Pons (tissue), 1 donor: ENCODE data around the gene CDC42BPA.

Experiments
- DNase-seq: peaks from one replicate; pipeline ENCODE4 v3.0.0-alpha.2; 2016; ENCODE audit warnings: low spot score

The CDC42BPA gene

DNA sequence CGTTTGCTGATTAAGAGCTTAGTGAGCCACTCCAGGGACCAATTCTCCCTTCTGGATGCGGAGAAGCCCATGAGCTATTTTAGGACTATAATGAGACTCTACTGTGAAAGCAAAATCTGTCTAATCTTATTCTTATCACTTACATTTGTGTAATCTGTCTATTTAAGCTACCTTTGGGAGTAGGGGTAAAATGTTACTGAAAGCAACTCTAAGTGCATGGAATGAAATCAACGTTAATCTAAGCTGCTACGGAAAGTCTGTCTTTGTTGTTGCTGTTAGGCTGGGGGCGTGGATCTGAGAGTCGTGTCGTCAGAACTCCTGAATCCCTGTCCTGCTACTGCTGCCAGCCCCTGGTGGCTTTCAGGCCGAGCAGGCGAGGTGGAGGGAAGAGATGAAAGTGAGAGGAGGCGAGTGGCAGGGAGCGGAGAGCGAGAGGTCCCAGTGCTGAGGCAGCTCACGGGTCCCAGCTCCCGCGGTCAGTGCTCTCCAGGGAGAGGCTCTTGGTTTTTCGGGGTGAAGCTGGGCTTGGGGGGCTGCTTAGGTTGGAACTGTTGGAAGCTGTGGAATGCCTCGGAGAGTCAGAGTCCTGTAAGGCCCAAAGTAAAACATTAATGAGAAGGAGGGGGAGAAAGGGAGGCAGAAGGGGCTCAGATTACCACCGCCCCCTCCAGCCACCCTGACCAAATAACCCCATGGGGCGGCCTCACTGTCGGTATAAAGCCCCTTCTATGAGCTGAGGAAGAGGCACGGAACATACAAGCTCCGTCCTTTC is 324.3 kb downstream of the CDC42BPA start:
- no peak for DNase-seq

DNA sequence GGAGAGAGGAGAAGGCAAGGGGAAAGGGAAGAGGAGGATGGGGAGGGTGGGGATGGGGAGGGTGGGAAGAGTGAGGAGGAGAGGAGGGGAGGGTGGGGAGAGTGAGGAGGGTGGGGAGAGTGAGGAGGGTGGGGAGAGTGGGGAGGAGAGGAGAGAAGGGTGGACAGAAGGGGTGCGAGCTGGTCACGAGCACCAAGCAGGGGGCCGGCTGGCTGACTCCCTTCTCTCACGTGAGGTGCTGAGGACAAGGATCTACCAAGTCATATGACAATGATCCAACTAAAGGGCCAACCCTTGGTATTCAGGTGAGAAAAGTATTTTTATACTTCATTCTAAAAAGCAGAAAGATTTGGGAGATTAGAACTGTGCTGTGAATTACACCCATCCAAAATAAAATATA is 326.4 kb downstream of the CDC42BPA start:
- no peak for DNase-seq

DNA sequence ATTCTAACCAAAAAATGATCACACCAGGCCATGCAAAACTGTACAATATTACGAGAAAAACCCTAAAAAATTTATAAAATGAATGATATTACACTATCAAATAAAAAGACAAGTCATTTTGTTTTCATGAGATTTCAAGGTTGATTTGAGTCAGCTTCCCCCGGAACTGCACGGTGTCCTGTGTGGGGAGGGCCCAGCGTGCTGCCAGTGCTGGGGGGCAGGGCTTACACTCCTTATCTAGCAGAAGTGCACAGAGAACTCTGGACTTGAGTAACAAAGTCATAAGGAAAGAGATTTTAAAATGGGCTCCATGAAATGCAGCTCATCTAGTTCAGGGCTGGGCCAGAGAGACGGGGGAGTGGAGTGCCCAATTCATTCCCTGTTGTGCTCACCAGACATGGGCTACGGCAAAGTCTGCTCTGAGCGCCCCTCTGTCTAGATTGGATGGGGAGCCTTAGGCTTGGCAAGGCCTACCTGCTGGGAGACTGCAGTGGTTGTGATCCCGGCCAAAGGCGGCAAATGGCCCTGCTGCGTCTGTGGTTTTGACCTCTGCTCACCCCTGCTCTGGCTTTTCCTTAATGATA is 328.1 kb downstream of the CDC42BPA start:
- DNase-seq = no peak

DNA sequence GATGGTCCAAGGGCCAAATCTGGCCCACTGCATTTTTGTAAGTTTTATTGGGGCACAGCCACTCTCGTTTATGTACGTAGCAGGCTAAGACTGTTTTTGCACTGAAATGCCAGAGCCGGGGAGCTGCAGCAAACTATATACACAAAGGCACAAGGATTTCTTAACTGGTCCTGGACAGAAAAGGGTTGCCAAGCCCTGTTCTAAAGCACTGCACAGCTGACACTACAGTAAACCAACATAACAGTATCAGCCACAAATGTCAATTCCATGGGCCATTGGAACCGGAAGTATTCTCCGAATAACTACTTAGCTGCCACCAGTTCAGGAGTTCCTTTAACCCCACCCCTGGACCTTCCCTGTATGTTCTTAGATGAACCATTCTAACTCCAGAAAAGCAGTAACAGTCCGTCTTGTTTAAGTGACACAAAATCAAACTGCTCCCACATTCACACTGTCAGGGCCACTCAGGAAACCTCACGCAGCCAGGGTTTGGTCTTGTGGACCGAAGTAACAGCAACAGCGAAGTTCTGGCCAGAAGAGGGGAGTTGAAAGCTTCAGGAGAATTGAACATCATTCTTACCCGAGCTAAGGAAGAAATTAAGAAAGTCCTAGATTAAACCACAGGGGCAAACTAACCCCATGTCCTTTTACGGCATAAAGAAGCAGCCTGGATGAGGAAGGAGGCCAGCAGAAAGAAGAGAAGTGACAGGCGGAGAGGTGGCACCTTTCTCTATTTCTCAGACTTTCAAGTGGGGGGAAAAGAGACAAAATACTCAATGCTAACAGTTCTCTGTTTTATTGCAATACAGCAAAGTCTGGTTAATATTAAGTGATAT is 329.0 kb downstream of the CDC42BPA start:
- DNase-seq = no peak

DNA sequence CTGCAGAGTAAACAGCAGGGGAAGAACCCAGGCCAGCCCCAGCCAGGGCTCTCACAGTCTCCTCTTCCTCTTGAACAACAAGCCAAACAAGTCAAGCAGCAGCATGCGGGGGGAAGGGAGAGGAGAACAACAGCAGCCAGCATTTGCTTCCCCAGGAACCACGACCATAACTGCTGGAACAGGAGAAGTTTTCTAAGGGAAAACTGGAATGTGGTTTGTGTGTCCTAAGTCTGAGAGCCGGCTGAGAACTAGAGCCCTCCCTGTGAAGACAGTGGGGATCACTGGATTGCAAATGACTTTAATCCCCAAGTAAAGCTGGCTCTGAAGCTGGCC is 330.0 kb downstream of the CDC42BPA start:
- peak; percentile 82 for DNase-seq

DNA sequence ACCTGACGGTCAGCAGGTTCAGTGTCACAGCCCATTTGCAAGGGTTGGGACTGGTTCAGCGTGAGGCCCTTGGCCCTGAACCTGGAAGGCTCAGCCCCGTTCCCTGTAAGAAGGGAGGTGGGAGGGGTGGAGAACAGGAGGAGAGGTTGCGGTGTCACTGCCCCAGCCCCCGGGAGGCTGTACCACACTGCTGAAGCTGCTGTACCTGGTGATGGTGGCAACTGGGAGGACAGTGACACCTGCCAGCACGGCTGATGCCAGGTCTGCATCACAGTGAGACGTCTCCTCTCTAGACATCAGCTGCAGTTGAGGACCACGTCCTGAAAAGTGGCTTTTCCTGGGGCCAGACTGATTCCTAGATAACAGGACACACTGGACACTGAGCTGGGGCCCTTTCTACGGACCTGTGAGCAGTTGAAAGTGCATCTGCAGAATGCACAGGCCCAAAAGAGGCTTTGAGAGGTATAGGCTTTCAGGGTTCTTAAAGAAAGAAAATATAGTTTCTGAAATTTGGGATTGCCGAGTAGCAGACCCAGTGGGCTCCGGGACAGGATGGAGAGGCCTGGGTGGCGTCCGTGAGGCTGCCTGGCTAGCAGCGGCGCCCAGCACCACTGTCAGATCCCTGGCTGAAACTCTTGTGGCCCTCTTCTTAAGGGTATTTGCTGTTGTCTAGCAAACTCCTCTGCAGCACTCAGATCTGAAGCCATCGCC is 330.5 kb downstream of the CDC42BPA start:
- peak; percentile 6 for DNase-seq

DNA sequence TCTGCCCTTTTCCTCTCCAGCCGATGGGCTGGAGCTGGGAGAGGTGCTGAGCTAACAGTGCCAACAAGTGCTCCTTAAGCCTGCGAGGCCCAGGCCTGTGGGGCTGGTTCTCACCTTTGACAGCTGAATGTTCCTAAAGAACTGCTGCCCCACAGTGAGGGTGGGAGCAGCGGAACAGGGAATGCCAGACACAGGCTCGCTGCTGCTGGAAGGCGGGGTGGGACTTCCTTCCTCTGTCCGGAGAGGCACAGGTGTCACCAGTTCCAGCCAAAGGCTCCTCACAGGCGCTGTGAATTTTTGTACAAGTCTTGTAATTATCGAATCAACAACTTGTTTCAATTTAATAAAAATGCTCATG is 331.1 kb downstream of the CDC42BPA start:
- DNase-seq = no peak

DNA sequence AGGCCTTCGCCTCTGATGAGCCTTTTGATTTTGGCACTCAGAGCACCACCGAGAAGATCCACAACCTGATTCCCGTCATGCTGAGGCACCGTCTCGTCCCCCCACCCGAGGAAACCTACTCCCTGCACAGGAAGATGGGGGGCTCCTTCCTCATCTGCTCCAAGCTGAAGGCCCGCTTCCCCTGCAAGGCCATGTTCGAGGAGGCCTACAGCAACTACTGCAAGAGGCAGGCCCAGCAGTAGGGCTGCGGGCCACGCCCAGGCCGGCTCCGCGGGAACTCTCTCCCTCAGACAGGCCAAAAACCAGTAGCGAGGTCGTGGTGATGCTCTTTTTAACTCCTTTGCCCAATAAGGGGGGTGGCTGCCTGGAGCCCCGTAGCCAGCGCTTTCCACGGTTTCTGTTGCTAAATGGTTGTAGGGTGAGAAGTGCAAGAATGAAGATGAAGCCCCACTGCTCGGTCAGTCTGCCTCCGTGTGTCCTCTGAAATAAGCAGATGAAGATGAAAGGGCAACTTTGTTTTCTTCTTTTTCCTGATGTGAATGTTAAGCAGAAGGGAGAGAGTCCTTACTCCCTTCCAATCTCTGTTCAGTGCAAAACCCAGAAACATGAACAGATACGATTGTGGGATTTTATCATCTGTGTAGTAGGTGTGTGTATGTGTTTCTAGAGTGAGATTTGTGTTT is 331.7 kb downstream of the CDC42BPA start:
- peak; percentile 83 for DNase-seq

DNA sequence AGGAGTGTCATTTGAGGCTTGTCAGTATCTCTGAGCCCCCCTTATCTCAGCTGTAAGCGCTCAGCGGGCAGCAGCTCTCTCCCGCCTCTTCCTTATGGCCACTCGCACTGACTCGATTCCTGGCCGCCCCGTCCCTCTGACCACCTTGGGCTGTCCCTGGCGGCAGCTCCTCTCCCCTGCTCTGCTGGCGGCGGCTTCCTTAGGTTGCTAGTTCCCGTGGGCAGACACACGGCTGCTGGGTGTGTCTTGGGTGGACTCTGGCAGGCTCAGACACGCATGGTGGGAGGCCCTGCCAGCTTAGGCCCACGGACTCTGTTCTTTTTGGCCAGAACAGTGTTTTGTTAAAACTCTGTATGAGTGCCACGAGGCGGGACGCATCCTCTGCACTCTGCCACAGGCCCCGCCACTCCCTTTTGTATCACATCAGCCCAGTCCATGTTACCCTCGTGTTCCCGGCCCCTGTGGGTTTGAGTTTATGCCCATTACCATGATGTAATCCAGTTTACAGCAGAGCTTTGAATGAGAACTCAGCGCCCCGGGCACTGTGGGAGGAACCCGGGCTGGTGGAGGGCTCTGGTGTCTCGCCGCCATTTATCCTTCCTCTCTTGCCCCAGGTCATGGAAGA is 332.3 kb downstream of the CDC42BPA start:
- no peak for DNase-seq

DNA sequence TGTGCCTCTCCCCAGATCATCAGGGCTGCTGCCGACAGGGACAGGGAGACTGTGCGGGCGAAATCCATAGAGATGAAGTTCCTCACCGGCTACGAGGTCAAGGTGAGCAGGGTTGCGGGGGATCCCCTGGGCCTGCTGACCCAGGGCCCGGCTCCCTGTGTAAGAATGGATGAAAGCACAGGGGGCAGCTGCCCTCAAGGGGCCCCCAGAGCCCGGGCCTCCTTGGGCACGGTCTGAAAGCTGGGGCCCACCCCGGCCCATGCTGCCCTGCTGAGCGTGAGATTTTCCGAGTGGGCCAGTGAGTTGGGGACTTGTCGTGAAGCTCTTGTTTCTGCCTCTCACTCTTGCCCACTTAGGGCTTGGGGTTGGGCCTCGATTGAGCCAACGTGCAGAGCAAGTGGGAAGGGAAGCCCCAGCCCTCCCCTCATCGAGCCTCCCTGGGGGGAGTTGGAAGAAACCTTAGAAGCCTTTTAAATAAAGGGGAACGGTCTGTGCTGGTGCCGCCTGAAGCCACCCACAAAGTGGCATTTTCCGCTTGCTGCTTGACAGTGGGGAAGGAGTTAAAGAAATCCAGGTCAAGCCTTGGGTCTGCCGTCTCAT is 333.0 kb downstream of the CDC42BPA start:
- no peak for DNase-seq

DNA sequence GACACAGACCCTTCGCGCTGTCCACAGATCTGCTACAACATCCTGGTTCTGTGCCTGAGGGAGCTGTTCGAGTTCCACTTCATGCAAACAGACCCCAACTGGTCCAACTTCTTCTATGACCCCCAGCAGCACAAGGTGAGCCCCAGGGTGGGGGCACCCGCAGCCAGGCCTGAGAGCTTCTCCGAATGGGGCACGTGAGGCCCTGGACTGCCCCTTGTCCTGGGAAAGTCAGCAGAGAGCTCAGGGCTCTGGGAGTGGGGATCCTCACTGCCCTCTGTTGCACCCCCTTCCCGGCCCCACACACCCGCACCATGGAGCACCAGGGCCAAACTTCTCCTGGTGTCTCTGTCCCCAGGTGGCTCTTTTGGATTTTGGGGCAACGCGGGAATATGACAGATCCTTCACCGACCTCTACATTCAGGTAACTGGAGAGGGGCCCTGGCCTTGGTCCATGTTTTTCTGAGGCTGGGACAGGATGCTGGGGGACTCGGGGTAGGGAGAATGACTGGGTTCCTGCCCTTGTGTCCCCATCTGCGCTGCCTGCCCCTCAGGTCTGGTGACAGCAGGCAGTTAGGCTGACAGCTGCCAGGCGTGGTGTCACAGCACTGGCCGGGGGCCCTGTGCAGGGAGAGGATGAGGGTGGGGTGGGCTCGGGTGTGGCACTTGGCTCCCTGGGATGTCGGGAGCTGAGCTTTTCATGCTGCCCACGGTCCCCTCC is 333.6 kb downstream of the CDC42BPA start:
- no peak for DNase-seq

DNA sequence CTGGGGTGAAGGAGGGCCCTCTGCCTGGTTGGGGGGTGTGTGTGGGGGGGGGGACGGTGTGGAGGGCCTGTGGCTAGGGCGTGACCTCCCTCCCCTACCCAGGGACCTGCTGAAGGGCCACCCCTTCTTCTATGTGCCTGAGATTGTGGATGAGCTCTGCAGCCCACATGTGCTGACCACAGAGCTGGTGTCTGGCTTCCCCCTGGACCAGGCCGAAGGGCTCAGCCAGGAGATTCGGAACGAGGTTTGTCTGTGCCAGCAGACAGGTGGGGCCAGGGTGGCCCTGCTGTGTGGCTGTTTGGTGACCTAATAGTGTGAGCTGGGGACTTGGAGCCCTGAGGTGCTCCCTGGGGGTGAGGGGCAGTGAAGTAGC is 334.3 kb downstream of the CDC42BPA start:
- DNase-seq = no peak

DNA sequence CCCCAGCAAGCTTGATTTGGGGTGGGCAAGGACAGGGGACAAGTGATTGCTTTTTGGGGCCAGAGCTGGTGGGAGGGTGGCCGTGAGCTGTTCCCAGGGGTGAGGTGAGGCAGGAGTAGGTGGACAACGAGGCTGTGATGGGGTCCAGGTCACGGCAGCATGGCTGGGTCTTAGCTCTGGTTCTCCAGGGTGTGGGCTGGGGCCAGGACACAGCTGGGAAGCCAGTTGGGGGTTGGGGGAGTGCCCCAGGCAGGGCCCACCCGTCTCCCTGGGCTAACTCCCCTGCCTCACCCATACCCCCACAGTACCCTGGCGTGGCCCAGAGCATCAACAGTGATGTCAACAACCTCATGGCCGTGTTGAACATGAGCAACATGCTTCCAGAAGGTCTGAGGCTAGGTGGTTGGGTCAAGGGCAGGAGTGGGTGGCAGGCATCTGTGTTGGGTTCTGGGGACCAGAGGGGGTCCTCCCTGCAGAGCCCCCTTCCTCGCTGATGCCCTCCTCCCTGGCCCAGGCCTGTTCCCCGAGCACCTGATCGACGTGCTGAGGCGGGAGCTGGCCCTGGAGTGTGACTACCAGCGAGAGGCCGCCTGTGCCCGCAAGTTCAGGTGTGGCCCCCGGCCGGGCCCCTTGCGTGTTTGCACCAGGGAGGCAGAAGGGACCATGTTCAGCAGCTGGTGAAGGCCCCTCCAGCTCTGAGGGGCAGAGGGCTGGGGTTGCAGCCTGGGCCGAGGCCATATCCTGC is 334.9 kb downstream of the CDC42BPA start:
- DNase-seq = no peak

DNA sequence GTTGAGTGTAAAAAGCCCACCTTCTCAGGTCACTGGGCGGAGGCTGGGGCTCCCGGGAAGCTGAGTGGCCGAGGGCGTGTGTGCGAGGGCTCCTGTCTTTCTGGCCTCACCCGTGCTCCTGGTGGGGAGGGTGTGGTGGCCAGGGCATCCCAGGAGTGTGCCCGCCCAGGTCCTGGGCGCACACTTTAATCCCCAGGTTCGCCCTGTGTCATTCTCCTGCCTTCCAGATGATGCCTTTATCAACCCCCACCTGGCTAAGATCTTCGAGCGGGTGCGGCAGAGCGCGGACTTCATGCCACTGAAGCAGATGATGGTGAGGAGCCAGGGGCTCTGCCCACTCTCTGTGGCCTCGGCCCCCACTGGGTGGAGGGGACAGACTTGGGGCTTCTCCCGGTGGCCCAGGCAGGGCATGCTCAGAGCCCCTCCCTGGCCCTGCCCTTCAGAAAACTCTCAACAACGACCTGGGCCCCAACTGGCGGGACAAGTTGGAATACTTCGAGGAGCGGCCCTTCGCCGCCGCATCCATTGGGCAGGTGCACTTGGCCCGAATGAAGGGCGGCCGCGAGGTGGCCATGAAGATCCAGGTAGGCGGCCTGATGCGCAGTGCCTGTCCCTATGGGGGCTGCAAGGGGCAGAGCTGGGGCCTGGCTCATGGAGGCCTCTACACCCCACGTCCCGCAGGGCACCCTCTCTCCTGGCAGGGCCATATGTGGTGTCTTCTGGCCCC is 335.7 kb downstream of the CDC42BPA start:
- DNase-seq = no peak

DNA sequence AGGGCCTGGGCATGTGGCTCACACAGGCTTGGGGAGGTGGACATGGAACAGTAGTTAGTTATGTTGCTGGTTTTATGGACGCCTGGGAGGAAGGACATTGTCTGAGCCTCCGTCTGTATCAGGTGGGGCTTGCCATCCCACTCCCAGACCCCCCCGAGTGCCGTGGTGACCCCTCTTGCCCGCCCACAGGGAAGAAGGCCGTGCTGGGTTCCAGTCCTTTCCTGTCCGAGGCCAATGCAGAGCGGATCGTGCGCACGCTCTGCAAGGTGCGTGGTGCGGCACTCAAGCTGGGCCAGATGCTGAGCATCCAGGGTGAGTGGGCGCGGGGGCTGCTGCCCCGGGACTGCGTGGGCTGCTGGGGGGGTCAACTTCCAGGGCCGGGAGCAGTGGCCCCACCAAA is 336.5 kb downstream of the CDC42BPA start:
- DNase-seq = no peak

DNA sequence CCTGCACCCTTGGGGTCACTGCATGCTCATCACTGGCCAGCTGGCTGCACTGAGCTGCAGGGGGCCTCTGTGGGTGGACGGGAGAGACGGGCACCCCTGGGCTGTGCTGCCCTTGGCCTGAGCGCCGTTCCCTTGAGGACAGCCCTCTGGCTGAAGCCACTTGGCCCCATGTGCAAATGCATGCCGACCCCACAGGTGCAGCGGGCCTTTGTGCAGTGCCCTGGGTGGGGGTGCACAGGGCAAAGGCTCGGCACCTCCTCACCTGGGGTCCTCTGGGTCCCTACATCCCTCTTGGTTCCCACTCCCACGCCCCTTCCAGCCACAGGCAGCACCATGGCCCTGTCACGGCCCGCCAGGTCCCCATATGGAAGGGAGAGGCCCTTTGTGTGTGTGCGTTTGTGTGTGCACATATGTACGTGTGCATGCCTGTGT is 336.9 kb downstream of the CDC42BPA start:
- DNase-seq = no peak

DNA sequence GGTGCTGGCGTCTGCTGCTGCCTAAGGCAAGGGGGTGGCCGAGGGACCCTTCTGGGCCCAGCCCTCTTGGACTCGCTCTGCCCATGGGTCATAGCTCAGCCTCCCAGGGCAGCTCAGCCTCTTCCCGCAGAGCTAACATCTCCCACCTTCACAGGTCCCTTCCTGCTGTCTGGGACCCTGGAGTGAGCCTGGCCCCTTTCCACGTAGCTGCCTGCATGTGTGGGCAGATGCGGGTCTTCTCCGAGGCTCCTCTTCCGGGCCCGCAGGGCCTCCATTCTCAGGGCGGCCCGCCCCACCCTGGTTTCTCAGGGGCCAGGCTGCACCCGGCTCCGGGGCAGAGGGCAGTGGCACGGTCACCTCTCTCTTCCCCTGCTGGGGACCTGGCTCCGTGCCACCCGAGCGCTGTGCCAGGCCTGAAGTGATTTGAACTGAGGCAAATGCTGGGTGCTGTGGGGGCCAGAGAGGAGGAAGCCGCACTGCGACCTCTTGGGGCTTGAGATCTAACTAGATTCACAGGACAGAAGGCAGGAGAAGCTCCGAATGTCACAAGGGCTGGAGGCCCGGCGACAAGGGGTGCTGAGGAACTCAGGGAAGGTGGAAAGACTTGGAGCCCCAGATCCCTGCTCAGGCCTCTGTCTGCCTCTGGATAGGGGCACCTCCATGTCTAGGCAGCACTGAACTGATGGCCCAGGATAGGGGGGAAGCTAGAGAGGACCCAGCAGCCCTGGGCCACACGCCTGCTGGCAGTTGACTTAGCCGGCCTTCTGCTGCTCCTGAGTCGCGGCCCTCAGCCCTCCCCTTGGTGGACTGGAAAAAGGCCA is 337.5 kb downstream of the CDC42BPA start:
- no peak for DNase-seq

DNA sequence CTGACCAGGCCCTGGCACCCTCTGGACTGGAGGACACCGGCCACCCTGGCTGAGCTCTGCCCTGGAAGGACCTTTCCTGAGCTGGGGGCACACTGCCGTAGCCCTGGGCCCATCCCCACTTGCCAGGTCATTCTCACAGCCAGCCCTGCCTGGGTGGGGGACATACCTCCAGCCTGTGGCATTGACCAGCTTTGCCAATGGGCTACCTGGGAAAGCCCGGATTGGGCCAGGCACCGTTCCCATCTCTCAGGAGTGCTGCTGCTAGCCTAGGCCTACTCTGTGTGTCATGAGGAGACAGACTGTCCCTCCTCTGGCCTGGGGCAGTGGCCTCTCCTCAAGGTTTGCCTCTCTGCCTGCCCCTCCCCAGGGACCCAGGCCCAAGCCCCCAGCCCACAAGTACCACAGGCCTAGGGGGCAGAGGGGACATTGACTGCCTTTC is 338.2 kb downstream of the CDC42BPA start:
- DNase-seq = no peak
